GM12891 (cell line): Measurements from ENCODE around the gene BAIAP2L2.
"Not testable (repeated sequence)": the region's sequence is repeated elsewhere in the genome, so short reads cannot be mapped to it uniquely, and the experiment has no call there.

Experiments used
- DNase-seq: peaks from one replicate; pipeline ENCODE4 v3.0.0; 2011; ENCODE audit warnings: low spot score; ENCODE audit not compliant: insufficient read length
- FAIRE-seq: peaks from 2 replicates; lab custom pipeline; 2011; peaks lifted over from hg19 to GRCh38; lab: Jason Lieb, UNC
- PAX5 ChIP-seq: IDR thresholded peaks from 2 replicates; pipeline ENCODE4 v1.6.1; 2011; ENCODE audit warnings: low read length, moderate library complexity, mild to moderate bottlenecking; ENCODE audit not compliant: insufficient read depth, severe bottlenecking
- POLR2A ChIP-seq: IDR thresholded peaks from 2 replicates; pipeline ENCODE4 v1.6.1; 2011; ENCODE audit warnings: low read depth, low read length, control low read depth
- POLR2AphosphoS5 ChIP-seq: IDR thresholded peaks from 2 replicates; pipeline ENCODE4 v1.6.1; 2011; ENCODE audit warnings: low read depth, low read length, control low read depth
- POU2F2 ChIP-seq: IDR thresholded peaks from 2 replicates; pipeline ENCODE4 v1.6.1; 2011; ENCODE audit warnings: low read depth, mild to moderate bottlenecking, control low read depth, low read length, moderate library complexity
- SPI1 ChIP-seq: IDR thresholded peaks from 2 replicates; pipeline ENCODE4 v1.6.1; 2011; ENCODE audit warnings: low read depth, low read length, control low read depth
- TAF1 ChIP-seq: IDR thresholded peaks from 2 replicates; pipeline ENCODE4 v1.6.1; 2011; ENCODE audit warnings: low read depth, low read length, control low read depth

Gene BAIAP2L2

DNA sequence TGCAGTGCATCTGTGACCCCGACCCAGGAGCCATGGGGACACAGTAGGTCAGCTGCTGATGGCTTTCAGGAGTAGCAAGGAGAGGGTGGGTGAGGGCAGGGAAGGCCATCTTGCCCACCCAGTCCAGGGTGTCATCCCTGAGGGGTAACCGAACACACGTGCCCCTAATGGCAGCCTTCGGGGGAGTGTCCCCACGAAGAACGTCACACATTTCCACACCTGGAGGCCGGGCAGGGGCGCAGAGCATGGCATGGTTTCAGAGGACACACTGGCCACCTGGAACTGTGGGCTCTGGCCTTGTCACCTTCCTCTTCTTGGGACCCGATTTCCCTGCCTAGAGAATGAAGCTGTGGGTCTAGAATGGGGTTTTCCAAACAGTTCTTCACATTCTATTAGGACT, 19.4 kb upstream of the BAIAP2L2 start:
- DNase-seq = no peak
- FAIRE-seq = no peak
- TF ChIP-seq POLR2AphosphoS5 (no peak), PAX5 (no peak), TAF1 (no peak), POLR2A (no peak), POU2F2 (no peak), SPI1 (no peak)

DNA sequence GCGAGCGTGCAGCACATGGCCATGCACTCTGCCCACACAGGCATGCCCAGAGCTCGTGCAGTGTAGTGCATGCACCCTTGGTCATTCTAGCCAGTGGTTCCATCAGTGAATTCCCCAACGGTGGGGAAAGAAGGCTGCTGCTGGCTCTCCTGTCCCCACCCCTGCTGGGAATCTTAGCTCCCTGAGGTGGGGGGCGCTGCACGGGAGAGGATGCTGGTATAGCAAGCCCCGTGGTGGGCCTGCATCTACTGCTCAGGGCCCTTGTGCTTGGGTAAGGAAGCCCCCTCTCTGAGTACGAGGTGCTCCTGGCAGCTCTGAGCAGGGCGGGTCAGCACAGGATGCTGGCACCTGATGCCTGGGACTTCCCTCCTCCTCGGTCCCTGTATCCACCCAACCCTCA, 18.5 kb upstream of the BAIAP2L2 start:
- FAIRE-seq (no peak), DNase-seq (no peak)
- TF ChIP-seq POU2F2 = no peak
- TF ChIP-seq TAF1 = no peak
- TF ChIP-seq SPI1 = no peak
- TF ChIP-seq POLR2A = no peak
- no peak for TF ChIP-seq POLR2AphosphoS5
- no peak for TF ChIP-seq PAX5

DNA sequence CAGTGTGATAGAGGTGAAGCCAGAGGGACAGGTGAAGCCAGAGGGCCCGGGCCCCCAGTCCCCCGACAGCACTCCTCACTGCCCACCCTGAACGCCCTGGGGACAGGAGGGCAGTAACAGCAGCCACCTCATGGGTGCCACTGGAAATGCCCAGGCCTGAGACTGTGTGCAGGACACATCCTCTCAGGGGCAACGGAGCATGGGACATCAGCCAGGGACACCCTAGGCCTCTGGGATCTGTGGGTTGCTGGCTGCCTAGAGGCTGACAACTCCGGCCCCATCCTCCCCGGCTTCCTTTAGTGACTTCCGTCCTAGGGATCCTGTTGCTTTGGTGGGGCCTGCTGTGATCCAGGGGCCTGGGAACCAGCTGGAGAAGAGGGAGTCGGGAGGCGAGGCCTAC, 17.4 kb upstream of the BAIAP2L2 start:
- FAIRE-seq = no peak
- DNase-seq = no peak
- no peak for TF ChIP-seq SPI1
- TF ChIP-seq POU2F2 = no peak
- TF ChIP-seq TAF1 = no peak
- no peak for TF ChIP-seq POLR2A
- TF ChIP-seq PAX5 = no peak
- TF ChIP-seq POLR2AphosphoS5 = no peak

DNA sequence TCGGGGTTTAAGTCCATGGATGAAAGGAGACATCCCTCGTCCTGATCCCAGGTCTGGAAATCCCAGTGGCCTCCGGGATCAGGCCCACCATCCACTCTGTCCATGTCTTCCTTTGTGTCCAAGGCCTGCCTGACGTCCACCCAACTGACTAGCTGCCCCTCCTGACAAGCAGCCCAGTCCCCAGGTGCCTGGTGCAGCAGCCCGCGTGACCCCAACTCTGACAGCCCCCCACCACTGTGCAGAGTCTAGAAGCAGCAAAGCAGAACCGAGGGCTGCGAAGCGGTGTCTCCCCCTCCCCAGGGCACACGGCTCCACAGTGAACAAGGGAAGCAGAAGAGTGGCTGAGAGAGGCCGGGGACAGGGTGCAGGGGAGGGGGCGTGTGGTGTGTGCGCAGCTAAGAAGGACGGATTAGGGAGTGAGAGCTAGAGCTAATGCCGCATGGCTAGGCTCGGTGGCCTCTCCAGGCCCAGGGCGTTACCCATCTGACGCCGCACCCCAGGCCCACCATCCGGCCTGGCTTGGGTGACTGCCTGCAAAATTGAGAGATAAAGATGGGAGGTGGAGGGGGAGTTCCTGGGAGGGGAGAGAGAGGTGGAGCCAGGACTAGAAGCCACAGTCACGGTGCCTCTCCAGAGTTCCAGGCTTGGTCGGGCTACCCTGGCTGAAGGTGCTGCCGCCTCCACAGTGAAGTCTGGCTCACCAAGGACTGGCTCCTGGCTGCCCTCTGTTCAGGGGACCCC, 16.6 kb upstream of the BAIAP2L2 start:
- DNase-seq (no peak), FAIRE-seq (no peak)
- TF ChIP-seq POLR2A (no peak), SPI1 (no peak), TAF1 (no peak), POLR2AphosphoS5 (no peak), POU2F2 (no peak), PAX5 (no peak)

DNA sequence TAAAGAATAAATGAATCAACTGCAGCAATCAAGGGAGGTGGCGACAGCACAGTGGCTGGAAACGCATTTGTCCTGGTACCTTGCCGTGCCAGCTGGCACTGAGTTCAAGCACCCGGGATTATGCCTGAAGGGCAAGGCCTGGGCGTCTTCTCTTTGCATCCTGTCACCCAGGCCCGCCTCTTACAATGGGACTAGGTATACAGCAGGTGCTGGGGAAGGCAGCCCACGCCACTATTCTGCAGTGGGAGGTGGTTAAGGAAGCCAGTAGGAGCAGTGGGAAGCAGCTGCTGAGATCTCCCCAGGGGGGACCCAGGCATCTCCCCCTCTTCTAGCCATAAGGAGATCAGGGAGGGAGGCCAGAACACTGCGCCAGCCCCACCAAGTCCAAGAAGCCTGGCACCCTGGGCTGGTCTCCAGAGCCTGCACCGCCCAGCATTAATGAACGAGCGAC, 15.3 kb upstream of the BAIAP2L2 start:
- TF ChIP-seq POU2F2 (no peak), POLR2AphosphoS5 (no peak), PAX5 (no peak), SPI1 (no peak), POLR2A (no peak), TAF1 (no peak)
- FAIRE-seq (no peak), DNase-seq (no peak)

DNA sequence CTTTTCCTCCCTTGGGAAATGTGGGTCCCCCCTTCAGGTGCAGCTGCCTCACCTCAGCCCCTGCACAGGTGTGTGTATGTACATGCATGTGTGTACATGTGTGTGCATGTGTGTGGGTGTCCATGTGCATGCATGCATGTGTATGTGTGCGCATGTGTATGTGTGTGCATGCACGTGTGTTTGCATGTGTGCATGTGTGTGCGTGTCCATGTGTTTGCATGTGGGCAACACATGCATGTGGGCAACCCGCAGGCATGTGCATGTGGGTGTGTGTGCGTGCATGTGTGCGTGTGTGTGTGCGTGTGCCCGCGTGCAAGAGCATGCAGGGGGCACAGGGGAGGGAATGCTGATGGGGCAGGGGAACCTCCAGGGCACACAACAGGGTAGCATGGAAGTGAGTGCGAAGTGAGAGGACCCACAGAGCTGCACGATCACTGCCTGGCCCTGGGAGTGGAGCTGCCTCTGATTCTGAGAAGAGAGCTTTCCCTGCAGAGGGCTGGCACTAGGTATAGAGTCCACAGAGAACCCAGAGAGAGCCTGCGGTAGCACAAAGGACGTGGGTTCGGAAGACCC, 14.6 kb upstream of the BAIAP2L2 start:
- FAIRE-seq = no peak
- TF ChIP-seq POLR2A (no peak), TAF1 (no peak), PAX5 (no peak), SPI1 (no peak), POU2F2 (no peak), POLR2AphosphoS5 (no peak)
- DNase-seq = no peak

DNA sequence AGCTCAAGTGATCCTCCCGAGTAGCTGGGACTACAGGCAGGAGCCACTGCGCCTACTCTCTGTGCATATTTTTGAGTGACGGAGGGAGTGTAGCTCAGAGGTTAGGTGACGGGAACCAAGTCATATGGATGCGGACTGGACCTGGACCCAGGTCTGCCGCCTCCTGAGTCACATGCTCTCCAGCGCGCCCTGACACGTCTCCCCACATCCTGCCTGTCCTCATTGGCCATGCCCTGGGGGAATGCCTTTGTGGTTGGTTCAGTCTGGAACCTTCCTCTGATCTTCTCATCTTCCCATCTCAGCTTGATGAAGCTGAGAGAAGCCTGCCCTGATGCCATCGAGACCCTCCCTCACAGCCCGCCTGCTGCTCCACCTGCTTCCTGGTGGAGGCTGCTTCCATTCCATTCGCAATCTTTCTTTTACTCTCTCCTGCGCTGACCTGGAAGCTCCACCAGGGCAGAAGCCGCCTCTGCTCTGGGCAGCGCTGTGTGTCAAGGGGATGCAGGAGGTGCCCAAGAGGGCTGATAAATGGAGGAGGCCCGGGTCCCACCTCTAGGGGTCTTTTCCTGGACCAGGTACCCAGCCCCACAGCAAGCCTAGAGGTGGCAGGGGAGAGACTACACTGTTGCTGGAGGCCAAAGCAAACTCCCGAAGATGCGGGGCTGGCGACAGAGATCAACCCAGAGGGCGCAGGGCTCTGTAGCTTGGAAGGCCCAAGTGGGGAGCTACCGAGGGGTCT, 13.9 kb upstream of the BAIAP2L2 start:
- FAIRE-seq (no peak), DNase-seq (no peak)
- TF ChIP-seq POLR2A = no peak
- no peak for TF ChIP-seq POLR2AphosphoS5
- no peak for TF ChIP-seq TAF1
- TF ChIP-seq POU2F2 = no peak

DNA sequence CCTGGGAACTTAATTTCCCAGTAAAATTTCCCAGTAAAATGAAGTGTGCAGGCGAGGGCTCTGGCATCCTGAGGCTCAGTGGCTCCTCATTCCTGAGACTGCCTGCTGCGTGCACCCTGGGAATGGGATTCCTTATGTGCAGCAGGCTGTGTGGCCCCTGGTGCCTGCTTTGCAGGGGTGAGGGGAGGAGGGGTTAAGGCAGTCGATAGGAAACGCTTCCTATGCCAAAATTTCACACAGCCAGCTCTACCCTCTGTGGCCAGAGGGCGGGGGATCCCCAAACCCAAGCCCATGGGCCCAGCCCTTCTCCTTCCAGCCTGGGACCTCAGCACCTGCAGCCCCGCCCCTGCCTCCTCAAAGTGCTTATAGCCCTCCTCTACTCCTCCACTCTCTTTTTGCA, 12.1 kb upstream of the BAIAP2L2 start:
- no peak for DNase-seq
- TF ChIP-seq POLR2A (no peak), POU2F2 (no peak), SPI1 (no peak), POLR2AphosphoS5 (no peak), TAF1 (no peak), PAX5 (no peak)
- no peak for FAIRE-seq

DNA sequence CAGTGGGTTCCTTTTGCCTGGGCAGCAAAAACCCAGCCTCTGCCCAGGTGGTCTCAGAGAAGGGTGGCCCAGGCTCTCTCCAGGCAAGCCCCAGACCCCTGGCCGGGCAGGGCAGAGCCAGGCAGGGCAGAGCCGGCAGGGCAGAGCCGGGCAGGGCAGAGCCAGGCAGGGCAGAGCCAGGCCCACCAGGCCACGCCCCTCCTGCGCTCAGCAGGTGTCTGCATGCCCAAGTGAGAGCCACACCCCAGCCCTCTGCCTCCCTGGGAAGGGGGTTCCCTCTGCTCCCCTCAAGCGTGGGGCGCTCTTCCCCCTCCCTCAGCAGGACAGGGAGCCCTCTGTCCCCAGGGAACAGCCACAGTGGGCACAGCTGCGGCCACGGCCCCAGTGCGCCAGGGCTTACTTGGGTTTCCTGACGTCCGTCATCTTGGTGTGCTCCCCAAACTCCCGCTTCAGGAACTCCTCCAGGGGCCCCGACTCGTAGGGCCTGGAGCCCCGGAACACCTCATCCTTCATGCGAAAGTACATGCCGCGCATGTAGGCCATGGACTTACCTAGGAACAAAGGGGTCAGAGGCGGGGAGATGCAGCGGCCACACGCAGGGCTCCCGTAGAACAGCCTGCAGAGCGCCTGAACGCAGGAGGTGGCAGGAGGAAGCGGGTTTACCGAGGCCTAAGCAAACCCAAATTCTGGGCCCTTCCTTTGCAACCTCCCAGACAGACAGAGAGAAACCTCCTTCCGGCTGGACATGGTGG, 10.1 kb upstream of the BAIAP2L2 start:
- FAIRE-seq (no peak), DNase-seq (no peak)
- TF ChIP-seq POU2F2 = no peak
- TF ChIP-seq TAF1 = no peak
- TF ChIP-seq SPI1 = no peak
- TF ChIP-seq POLR2AphosphoS5 = no peak
- TF ChIP-seq PAX5 = no peak
- no peak for TF ChIP-seq POLR2A

DNA sequence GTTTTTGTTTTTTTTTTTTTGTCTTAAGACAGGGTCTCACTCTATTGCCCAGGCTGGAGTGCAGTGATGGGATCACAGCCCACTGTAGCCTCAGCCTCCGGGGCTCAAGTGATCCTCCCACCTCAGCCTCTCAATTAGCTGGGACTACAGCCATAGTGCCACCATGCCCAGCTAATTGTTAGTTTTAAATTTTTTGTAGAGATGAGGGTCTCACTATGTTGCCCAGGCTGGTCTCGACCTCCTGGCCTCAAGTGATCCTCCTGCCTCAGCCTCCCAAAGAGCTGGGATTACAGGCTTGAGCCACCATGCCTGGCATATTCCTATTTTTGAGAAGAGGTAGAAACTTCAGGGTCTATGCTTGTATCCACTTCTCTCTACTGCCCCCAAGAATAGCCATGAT, 8.3 kb upstream of the BAIAP2L2 start:
- not testable (repeated sequence) for FAIRE-seq

More for the DNA sequence above, 8.3 kb upstream of the BAIAP2L2 start:
- not testable (repeated sequence) for DNase-seq
